Measurements from ENCODE around the gene PTPRN2. TPM values are rescaled to one million over a fixed set of nuclear protein-coding genes. Genes with fewer than 3 reads are reported as not detected.

Gene PTPRN2
- total and polyA plus RNA-seq, 5 experiments from 2014 or later: 0.69 to 1.5 (median 0.99) TPM

DNA sequence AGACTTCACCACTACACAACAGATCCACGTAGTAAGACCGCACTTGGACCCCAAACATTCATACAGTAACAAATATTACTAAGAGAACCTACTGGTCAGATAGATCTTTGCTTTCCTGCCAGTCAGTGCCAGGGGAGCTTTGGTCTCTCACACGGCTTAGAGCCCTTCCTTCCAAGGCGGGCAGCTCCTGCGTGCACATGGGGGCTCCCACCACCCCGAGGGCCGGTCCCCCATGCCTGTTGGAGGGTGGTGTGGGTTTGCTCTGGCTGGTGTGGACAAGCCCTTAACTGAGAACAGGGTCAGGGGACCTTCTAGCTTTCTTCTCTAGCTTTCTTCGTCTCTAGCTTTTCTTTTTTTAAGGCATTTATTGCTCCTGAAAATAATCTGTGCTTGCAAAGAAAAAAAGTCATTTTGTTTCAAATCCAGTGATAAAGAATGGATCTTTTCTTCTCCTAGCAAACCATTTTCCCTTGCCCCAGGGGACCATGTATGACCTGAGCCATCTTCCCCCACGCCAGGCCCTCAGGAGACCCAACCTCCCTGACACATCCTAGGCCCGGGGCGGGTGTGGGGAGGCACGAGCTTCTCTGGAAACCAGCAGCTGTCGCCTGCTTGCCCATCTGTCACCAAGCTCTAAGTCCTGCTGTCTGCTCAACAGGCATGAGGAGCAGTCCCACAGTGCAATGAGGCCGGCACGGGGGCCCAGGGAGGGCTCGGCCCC, 591.1 kb downstream of the PTPRN2 start:
- H3K4me3 Mint-ChIP-seq: no peak overlapping the region
- no peak for DNase-seq
- H3K9me3 Mint-ChIP-seq: peaks cover 0 to 5% (median 0%) of the 10 kb centered on the region in 9 donors
- H3K4me1 Mint-ChIP-seq: no peaks in the 10 kb centered on the region
- POLR2A ChIA-PET: no interaction called here
- no peak for ATAC-seq
- H3K27ac Mint-ChIP-seq: no peak overlapping the region
- H3K36me3 Mint-ChIP-seq: no peaks in the 10 kb centered on the region
- H3K27me3 Mint-ChIP-seq: peaks cover 0 to 7% (median 0%) of the 10 kb centered on the region in 5 donors

DNA sequence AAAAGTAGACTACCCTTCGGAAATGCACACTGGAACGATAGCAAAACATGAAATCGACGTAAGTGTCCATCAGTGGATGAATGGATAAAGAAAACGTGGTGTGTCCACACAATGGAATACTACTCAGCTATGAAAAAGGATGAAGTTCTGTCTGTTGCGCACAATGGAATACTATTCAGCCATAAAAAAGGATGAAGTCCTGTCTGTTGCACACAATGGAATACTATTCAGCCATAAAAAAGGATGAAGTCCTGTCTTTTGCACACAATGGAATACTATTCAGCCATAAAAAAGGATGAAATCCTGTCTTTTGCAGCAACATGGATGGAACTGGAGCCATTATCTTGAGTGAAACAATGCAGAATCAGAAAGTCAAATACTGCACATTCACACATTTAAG, 591.8 kb downstream of the PTPRN2 start:
- POLR2A ChIA-PET: no interaction called here
- ATAC-seq (no peak), DNase-seq (no peak)
- Mint-ChIP-seq H3K9me3 (peaks cover 0 to 5% (median 0%) of the 10 kb centered on the region in 9 donors), H3K27me3 (peaks cover 0 to 7% (median 0%) of the 10 kb centered on the region in 5 donors), H3K4me3 (no peak overlapping the region), H3K36me3 (no peaks in the 10 kb centered on the region), H3K27ac (no peak overlapping the region), H3K4me1 (no peaks in the 10 kb centered on the region)

DNA sequence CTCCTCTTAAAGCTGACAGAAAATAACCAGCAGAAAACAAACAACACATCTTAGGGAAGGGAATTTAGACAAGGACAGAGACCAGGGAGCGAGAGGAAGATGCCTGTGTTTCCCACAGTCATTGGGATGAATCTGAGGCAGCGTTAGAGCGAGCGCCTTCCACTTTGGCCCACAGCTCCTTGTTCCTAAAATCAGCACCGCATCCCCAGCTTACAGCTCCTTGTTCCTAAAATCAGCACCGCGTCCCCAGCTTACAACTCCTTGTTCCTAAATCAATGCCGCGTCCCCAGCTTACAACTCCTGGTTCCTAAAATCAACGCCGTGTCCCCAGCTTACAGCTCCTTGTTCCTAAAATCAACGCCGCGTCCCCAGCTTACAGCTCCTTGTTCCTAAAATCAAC, 593.3 kb downstream of the PTPRN2 start:
- Mint-ChIP-seq H3K36me3 (no peaks in the 10 kb centered on the region), H3K27me3 (peaks cover 0 to 10% (median 0%) of the 10 kb centered on the region in 5 donors), H3K9me3 (peaks cover 0 to 5% (median 0%) of the 10 kb centered on the region in 9 donors), H3K4me1 (no peaks in the 10 kb centered on the region), H3K27ac (no peak overlapping the region), H3K4me3 (no peak overlapping the region)
- no peak for DNase-seq
- no peak for ATAC-seq
- POLR2A ChIA-PET: no interaction called here

DNA sequence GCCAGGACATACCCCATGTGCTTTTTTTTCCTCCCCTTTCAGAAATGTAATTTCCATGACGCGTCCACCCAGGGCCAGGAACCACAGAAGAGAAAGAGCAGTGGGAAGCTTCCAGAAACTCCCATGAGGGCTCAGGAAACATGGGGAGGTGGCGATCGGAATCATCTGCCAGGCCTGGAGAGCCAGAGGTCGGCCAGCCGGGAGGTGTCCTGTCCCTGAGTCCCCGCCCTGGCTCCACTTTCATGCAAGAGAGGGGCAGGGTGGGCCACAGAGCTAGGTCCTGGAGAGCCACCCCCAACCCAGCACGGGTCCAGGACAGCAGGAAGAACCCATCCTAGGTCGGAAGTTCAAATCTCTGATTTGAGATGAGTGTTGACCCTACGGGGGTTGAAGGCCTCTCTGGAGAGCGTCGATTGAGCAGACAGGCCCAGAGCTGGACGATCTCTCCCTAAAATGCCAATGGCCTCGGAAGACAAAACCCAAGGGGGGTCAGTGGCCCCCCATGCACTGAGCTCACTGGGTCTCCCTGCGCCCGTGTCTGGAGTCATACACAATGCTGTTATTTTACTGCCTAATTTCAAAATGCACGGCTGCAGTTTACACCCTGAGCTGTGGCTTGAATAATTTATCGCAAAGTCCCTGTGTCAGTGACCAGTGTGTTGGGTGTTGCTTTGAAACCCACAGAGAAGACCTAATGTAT, 594.1 kb downstream of the PTPRN2 start:
- DNase-seq: no peak
- H3K4me1 Mint-ChIP-seq: no peaks in the 10 kb centered on the region
- H3K27ac Mint-ChIP-seq: no peak overlapping the region
- H3K27me3 Mint-ChIP-seq: peaks cover 0 to 7% (median 0%) of the 10 kb centered on the region in 5 donors
- no peak for ATAC-seq
- no peaks in the 10 kb centered on the region for H3K36me3 Mint-ChIP-seq
- POLR2A ChIA-PET: no interaction called here
- H3K4me3 Mint-ChIP-seq: no peak overlapping the region
- peaks cover 0 to 5% (median 0%) of the 10 kb centered on the region in 9 donors for H3K9me3 Mint-ChIP-seq

DNA sequence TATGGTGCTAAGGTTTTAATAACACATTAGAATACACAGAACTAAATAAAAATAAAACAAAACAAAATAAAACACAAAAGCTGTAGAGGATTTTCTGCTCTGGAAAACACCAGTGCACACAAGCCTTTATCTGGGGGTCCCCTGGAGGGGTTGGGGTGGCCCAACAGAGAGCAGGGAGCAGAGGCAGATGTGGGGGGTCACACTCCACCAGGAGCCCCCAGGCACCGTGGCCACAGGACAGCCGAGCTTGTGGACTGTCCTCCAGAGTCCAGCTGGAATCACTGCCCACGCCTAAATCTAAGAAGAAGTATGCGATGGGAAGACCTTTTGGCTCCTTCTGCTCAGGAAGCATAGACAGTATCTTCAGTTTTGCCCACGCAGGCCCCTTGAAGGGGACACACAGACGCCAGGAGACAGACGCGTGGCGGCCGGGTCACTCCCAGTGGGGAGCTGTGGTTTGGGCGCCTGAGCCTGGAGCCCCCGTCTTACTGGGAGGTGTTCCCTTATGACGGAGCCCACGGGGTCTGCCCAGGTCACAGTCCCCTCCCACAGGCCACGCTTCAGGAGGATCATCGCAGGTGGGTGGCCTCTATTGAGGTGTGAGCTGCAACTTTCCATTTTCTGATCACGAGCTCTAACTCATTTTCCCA, 595.0 kb downstream of the PTPRN2 start:
- ATAC-seq (no peak), DNase-seq (no peak)
- POLR2A ChIA-PET: no interaction called here
- peaks cover 0 to 12% (median 0%) of the 10 kb centered on the region in 5 donors for H3K27me3 Mint-ChIP-seq
- no peaks in the 10 kb centered on the region for H3K4me1 Mint-ChIP-seq
- H3K9me3 Mint-ChIP-seq: peaks cover 0 to 5% (median 0%) of the 10 kb centered on the region in 9 donors
- H3K4me3 Mint-ChIP-seq: no peak overlapping the region
- H3K27ac Mint-ChIP-seq: no peak overlapping the region
- no peaks in the 10 kb centered on the region for H3K36me3 Mint-ChIP-seq

DNA sequence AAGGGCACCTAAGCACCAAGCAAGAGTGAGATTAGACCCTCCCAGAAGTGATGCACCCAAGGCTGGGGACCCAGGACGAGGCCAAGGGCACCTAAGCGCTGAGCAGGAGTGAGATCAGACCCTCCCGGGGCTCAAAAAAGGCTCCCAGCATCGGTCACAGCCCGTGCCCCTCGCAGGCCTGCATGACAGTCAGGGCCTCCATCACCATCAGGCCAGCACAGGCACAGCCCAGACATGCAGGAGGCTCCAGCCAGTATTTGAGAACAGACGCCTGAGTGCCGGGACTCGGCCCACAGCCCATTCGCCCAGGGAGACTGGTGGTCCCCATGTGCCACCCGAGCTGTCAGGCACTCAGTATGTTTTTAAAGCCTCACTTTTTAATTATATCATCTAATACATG, 595.9 kb downstream of the PTPRN2 start:
- POLR2A ChIA-PET: no interaction called here
- H3K36me3 Mint-ChIP-seq: no peaks in the 10 kb centered on the region
- peaks cover 0 to 12% (median 0%) of the 10 kb centered on the region in 5 donors for H3K27me3 Mint-ChIP-seq
- DNase-seq (no peak), ATAC-seq (no peak)
- peaks cover 0 to 5% (median 0%) of the 10 kb centered on the region in 9 donors for H3K9me3 Mint-ChIP-seq
- H3K4me1 Mint-ChIP-seq: no peaks in the 10 kb centered on the region
- no peak overlapping the region for H3K27ac Mint-ChIP-seq
- H3K4me3 Mint-ChIP-seq: no peak overlapping the region

DNA sequence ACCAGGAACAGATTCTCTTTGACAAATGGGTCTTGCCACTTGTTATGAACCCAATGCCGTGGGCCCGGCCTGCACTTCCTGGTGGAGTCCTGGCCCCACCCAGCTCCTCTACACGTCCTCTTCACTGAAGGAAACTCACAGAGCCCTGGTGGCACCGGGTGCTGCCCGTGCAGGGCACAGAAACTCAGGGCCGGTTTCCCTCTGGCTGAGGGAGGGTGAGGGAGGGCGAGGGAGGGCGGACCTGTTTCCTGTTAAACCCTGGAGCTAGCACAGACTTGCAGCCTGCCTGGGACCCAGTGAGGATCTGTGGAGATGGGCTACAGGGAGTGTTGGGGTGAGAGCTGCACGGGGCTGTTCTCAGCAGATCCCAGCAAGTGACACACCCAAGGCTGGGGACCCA, 596.3 kb downstream of the PTPRN2 start:
- Mint-ChIP-seq H3K36me3 (no peaks in the 10 kb centered on the region), H3K27ac (no peak overlapping the region), H3K4me1 (no peaks in the 10 kb centered on the region), H3K4me3 (no peak overlapping the region), H3K9me3 (peaks cover 0 to 5% (median 0%) of the 10 kb centered on the region in 9 donors), H3K27me3 (peaks cover 0 to 12% (median 0%) of the 10 kb centered on the region in 5 donors)
- ATAC-seq: no peak
- peak in 1 of 10 donors; percentile 10 for DNase-seq
- POLR2A ChIA-PET: no interaction called here

DNA sequence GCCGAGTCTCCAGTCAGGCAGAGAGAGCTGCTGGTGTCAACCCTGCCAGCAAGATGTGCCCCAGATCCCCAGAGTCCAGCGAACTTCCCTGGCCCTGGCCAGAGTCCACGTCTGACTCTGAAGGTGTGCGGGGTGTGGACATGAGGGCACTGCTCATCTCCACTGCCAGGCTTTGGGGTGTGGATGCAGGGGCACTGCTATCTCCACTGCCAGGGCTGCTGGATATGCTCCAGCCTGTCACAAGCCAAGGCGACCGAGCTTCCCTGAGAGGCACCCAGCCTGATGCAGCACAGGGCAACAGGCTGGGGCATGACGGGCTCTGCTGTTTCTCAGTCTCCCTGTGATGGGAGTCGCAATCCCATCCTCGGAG, 596.8 kb downstream of the PTPRN2 start:
- Mint-ChIP-seq H3K4me1 (no peaks in the 10 kb centered on the region), H3K9me3 (peaks cover 0 to 5% (median 0%) of the 10 kb centered on the region in 9 donors), H3K4me3 (no peak overlapping the region), H3K36me3 (no peaks in the 10 kb centered on the region), H3K27me3 (peaks cover 0 to 12% (median 0%) of the 10 kb centered on the region in 5 donors), H3K27ac (no peak overlapping the region)
- ATAC-seq (no peak), DNase-seq (no peak)
- POLR2A ChIA-PET: no interaction called here

DNA sequence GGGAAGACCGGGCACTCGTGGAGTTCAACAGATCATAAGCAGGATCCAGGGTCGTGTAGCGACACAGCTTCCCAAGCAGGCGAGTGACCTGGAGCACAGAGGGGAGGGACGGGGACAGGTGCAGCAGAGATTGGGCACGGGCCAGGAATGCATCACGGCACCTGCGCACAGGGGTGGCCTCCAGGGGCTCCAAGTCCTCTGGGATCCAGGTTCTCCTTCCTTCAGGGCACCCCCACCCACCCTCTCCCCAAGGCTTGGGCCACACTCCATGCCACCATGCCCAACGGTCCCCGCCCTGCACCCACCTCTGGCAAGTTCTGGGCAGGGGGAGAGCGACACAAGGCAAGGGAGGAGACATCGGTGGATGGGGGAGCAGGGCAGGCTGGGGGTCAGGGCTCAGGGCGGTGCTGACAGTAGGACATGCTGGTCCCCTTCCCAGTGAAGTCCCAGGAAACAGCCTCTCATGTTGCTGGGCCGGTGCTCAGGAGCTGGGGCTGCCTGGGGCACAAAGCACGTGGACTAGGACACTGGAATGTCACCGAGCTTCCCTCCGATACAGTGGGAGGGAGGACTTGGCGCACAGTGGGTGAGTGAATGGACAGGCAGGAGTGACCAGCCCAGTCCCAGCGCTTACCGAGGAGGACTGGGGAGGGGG, 597.3 kb downstream of the PTPRN2 start:
- ATAC-seq: no peak
- POLR2A ChIA-PET: no interaction called here

DNA sequence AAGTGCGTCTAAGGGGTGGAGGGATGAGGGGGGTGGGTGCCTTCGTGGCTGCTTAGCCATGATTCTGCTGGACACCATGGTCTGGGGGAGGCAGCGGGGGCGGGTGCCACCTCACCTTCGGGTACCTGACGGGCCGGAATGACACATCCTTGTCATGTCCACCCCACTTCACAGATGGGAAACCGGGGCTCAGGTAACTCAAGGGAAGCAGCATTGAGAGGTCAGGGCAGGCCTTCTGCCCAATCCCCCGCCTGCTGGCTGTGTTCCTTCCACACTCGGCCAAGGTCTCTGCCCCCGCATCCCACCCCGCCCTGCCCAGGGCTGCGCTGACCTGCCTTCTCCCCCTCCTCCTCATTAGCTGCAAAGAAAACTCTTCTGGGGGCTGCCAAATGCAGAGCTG, 598.0 kb downstream of the PTPRN2 start:
- Mint-ChIP-seq H3K9me3 (no peaks in the 10 kb centered on the region), H3K27me3 (peaks cover 0 to 12% (median 0%) of the 10 kb centered on the region in 5 donors), H3K36me3 (no peaks in the 10 kb centered on the region), H3K4me1 (peaks cover 0 to 6% (median 0%) of the 10 kb centered on the region in 4 donors), H3K27ac (no peak overlapping the region), H3K4me3 (no peak overlapping the region)
- DNase-seq (no peak), ATAC-seq (no peak)
- POLR2A ChIA-PET: no interaction called here

More for the DNA sequence above, 597.3 kb downstream of the PTPRN2 start:
- H3K27me3 Mint-ChIP-seq: peaks cover 0 to 12% (median 0%) of the 10 kb centered on the region in 5 donors
- peaks cover 0 to 3% (median 0%) of the 10 kb centered on the region in 9 donors for H3K9me3 Mint-ChIP-seq
- no peaks in the 10 kb centered on the region for H3K36me3 Mint-ChIP-seq
- no peaks in the 10 kb centered on the region for H3K4me1 Mint-ChIP-seq
- DNase-seq: no peak
- peak overlapping the region in 1 of 10 donors; percentile 93 for H3K27ac Mint-ChIP-seq
- no peak overlapping the region for H3K4me3 Mint-ChIP-seq

DNA sequence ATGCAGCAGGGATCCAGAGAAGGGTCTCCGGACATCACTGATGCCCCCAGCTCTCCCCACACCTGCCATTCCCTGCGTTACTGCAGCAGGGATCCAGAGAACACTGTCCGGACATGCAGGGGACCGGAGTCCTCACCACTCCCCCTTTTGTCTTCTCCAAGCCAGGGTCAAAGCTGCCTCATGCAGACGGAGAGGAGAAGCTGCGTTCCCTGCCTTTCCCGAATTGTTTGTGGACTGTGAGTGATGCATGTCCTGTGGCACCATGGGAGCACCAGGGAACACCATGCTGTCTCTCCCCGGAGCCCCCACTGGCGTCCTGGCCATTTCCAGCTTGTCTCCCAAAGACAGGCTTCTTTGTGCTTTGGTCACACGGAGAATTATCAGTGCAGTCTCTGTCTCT, 599.7 kb downstream of the PTPRN2 start:
- POLR2A ChIA-PET: no interaction called here
- Mint-ChIP-seq H3K27me3 (peaks cover 0 to 9% (median 0%) of the 10 kb centered on the region in 5 donors), H3K4me3 (no peak overlapping the region), H3K27ac (no peak overlapping the region), H3K9me3 (no peaks in the 10 kb centered on the region), H3K4me1 (peaks cover 0 to 7% (median 0%) of the 10 kb centered on the region in 4 donors), H3K36me3 (no peaks in the 10 kb centered on the region)
- ATAC-seq (no peak), DNase-seq (no peak)

DNA sequence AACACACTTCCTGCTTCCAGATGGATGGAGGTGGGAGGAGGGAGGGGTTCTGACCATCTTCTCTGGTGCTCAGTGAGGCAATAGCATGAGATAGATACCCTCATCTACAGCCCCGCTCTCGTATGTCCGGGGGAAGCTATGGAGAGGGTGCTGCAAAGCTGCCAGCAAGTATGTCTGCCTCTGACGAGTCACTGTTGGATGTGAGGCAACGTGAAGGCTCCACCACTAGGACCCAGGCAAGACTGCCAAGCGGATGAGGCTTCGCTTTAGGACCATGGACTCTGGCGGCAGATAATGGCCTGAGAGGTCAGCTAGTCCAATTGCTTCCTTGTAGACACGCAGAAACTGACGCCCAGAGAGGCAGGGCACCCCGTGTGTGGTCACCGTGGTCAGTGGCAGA, 601.6 kb downstream of the PTPRN2 start:
- H3K4me1 Mint-ChIP-seq: peaks cover 0 to 7% (median 0%) of the 10 kb centered on the region in 4 donors
- DNase-seq (no peak), ATAC-seq (no peak)
- no peaks in the 10 kb centered on the region for H3K36me3 Mint-ChIP-seq
- H3K4me3 Mint-ChIP-seq: no peak overlapping the region
- no peaks in the 10 kb centered on the region for H3K9me3 Mint-ChIP-seq
- POLR2A ChIA-PET: no interaction called here
- H3K27ac Mint-ChIP-seq: no peak overlapping the region
- peaks cover 0 to 9% (median 0%) of the 10 kb centered on the region in 5 donors for H3K27me3 Mint-ChIP-seq

DNA sequence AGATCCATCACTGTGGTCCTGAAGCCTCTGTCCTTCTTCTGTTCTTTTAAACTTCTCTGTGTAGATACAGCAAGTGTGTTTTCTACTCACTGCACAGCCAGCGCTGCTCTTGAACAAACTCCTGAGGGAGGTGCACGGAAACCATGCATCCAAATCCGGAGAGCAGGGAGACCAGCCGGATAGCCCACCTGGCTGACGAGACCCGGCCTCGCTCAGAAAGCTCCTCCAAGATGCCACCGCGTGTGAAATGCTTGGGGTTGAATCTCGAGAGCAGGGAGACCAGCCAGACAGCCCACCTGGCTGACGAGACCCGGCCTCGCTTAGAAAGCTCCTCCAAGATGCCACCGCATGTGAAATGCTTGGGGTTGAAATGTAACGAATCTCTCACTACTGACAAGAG, 602.0 kb downstream of the PTPRN2 start:
- Mint-ChIP-seq H3K4me3 (no peak overlapping the region), H3K27me3 (peaks cover 0 to 10% (median 0%) of the 10 kb centered on the region in 5 donors), H3K4me1 (peaks cover 0 to 7% (median 0%) of the 10 kb centered on the region in 4 donors), H3K36me3 (no peaks in the 10 kb centered on the region), H3K9me3 (no peaks in the 10 kb centered on the region), H3K27ac (no peak overlapping the region)
- POLR2A ChIA-PET: no interaction called here
- ATAC-seq (no peak), DNase-seq (no peak)

Measured in naive thymus-derived CD8-positive, alpha-beta T cell (primary cell).